Brain pericyte (primary cell): Measurements from ENCODE around the gene KCTD14.
"Not testable (repeated sequence)": the region's sequence is repeated elsewhere in the genome, so short reads cannot be mapped to it uniquely, and the experiment has no call there.

ENCODE experiments used
- DNase-seq: peaks from one replicate; pipeline ENCODE4 v3.0.0-alpha.2; 2012; ENCODE audit warnings: low read depth, low spot score

Gene KCTD14

DNA sequence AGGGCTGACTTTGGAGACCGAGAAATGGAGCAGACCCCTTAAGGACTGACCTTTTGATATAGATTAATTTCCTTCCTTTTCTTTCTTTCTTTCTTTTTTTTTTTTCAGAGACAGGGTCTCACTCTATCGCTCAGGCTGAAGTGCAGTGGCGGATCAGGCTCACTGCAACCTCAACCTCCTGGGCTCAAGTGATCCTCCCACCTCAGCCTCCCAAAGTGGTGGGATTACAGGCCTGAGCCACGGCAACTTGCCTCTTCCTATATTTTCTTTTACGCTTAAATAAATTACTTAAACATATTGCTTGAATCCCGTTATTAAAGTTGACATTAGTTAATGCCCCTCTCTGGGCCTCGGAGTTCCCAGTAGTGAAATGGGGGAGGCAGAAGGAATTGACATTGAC is 350 bp upstream of the KCTD14 start:
- DNase-seq = no peak

GRCh38 chr11:78021611-78022010 is 1.5 kb downstream of the KCTD14 start:
- DNase-seq = no peak

DNA sequence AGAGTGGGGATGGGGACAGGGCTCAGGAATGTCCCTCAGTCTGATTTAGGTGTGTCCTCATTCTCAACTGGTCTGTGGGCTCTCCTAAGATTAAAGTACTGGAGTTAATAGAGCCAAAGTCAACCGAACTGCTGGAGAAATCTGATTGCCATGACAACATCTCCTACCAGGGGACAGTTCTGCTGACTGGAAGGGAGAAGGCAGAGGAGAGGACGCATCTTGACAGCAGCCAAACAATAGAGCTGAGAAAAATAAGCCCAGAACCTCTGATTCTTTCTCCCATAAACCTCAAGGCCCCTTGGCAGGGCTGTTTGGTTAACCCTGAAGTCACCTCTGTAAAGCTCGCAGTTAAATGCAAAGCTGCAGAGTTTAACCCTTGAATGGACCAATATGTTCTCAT is 2.8 kb downstream of the KCTD14 start:
- DNase-seq = no peak

GRCh38 chr11:78019808-78020207 is 3.3 kb downstream of the KCTD14 start:
- DNase-seq = no peak

- DNase-seq = no peak
Observed at GRCh38 chr11:78015878-78016277, 7.2 kb downstream of the KCTD14 start.

- DNase-seq = not testable (repeated sequence)
Observed at GRCh38 chr11:78014937-78015520, 8.0 kb downstream of the KCTD14 start.

DNA sequence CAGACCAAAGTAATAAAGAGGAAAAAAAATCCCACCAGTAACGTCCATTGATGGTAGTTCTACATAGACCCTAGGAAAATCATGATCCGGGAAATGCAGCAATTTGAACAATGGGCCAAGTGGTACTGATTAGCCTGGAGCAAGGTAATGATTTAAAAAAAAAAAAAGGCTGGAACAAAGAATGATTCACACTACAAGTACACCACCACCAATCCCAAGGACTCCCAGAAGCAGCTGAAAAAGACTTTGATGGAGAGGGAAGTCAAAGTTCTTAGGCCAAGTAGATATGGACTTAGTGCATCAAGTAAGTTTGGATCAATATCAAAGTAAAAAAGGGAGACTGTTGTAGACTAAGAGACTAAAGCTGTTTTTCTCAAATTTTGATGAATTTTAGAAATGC is 11.8 kb downstream of the KCTD14 start:
- no peak for DNase-seq

- DNase-seq = no peak
Observed at GRCh38 chr11:78010755-78011154, 12.3 kb downstream of the KCTD14 start.

GRCh38 chr11:78010304-78010703 is 12.8 kb downstream of the KCTD14 start:
- DNase-seq = no peak

DNA sequence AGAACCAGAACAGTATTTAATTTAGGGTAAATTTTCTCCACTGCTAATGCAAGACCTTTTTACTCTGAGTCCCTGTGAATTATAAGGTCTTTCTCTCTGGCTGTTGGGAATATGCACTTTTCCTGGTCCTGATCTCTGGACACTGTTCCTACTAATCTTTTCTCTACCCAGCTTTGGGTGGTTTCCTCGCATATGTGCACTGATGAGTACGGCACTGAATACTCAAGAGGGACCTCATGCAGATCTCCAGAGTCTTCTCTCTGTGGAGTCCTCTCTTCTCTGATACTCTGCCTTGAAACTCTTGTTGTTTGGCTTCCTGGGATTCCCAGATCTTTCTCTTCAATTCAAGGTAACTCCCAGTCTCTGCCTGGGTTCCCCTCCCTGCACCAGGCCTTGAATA is 14.0 kb downstream of the KCTD14 start:
- no peak for DNase-seq

DNA sequence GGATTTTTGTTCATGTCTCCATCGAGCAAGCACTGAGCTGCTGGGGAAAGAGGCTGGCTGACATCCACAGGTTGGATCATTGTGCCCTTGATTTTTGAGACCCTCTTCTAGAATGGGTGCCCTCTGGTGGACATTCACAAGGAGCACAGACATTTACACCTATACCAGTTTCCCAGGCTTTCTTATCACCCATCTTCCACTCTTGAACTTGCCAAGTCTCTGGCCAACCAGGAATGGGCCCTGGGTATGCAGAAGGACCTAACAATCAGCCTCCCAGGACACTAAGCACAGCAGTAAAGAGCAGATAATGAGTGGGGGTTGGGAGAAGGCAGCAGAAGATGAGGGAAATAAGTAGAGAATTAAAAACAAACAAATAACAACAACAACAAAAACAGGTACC is 22.9 kb downstream of the KCTD14 start:
- DNase-seq = peak; percentile 26

- no peak for DNase-seq
Observed at GRCh38 chr11:77999446-78000030, 23.5 kb downstream of the KCTD14 start.

- peak; percentile 99 for DNase-seq
Observed at GRCh38 chr11:77994434-77995362, 28.4 kb downstream of the KCTD14 start, which contains the start of gene INTS4. Gene INTS4, minus strand, starts transcription at chr11:77994668. Its CDS starts 25 bp downstream, at chr11:77994643.

GRCh38 chr11:77993902-77994301 is 29.2 kb downstream of the KCTD14 start:
- no peak for DNase-seq

- no peak for DNase-seq
Observed at GRCh38 chr11:77990981-77991380, 32.1 kb downstream of the KCTD14 start.

- not testable (repeated sequence) for DNase-seq
Observed at GRCh38 chr11:77986456-77986855, 36.6 kb downstream of the KCTD14 start.

DNA sequence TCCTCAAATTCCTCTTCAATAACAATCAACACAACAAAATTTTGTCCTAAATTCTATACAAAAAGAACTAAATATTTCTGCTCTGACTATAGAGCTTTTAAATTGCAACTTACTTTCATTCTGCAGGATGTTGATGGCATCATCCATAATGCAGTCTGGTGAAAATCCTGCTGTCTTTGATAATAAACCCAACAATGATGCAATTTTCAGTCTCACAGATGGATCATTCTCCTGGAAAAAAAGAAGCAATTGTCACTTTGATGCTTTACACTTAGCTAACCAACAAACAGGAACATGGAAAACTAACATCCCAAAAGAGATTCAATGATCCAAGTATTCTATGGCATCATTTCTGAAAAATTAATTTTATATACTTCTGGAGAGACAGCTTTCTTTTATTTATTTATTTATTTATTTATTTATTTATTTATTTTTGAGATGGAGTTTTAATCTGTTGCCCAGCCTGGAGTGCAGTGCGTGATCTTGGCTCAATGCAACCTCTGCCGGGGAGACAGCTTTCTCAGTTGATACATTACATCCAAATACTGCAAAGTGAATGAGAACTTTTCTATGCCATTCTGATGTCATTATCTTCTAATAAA is 41.6 kb downstream of the KCTD14 start:
- DNase-seq = no peak

DNA sequence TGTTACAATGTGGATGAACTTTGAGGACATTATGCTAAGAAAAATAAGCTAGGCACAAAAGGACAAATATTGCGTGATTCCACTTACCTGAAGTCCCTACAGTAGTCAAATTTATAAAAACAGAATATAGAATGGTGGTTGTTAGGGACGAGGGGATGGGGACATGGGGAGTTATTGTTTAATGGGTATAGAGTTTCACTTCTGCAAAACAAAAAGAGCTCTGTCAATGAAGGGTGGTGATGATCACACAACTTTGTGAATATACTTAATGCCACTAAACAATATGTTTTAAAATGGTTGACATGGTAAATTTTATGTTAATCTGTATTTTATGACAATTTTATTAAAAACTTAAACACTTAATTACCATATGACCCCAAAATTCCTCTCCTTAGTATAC is 54.7 kb downstream of the KCTD14 start:
- no peak for DNase-seq

- DNase-seq = no peak
Observed at GRCh38 chr11:77967753-77968152, 55.3 kb downstream of the KCTD14 start.

- no peak for DNase-seq
Observed at GRCh38 chr11:77967121-77967520, 56.0 kb downstream of the KCTD14 start.

DNA sequence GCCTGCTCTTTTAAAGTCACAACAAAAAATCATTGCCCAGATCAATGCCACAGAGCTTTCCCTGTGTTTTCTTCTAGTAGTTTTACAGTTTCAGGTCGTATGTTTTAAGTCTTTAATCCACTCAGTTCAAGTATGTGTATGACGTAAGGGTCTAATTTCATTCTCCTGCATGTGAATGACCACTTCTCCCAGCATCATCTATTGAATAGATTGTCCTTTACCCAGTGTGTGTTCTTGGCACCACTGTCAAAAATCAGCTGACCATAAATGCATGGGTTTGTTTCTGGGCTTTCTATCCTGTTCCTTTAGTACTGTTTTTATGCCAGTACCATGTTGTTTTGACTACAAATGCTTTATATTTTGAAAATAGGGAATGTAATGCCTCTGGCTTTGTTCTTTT is 56.7 kb downstream of the KCTD14 start:
- DNase-seq = no peak
